ENCODE measurements around the gene MAP3K4. TPM values are rescaled to one million over a fixed set of nuclear protein-coding genes. Genes with fewer than 3 reads are reported as not detected.

MAP3K4 gene
- total RNA-seq, 1 experiment from 2014 or later: 54.3 TPM

DNA sequence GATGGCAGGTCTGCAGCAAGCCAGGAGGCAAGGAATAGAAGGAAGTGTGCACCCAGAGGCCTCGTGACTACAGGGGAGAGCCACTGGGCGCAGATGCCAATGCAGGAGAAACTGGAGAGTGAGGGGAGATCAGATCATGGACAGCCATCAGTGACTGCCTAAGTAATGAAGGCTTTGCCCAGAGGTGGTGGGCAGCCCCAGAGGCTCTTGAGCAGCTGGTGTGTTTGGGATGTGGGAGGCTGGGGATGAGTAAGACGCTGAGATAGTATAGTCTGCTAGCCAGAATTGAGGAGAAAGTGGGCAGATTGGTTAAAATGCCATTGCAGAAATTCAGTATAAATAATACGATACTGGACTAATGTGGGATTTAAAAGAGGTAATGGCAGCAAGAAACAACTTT, 111.9 kb downstream of the MAP3K4 start:
- Histone ChIP-seq H4K5ac (ENCODE audit: insufficient read length, low read depth, low read length) (no peak overlapping the region), H3T11ph (ENCODE audit: low read length) (no peak overlapping the region), H3K27ac (ENCODE audit: insufficient read length, low read depth, low read length) (no peak overlapping the region), H3K56ac (ENCODE audit: insufficient read length, low read depth, low read length) (no peak overlapping the region), H2BK20ac (ENCODE audit: low read depth, low read length, poor library complexity, severe bottlenecking) (no peak overlapping the region), H2BK15ac (ENCODE audit: low read depth, low read length) (no peak overlapping the region), H4K20me1 (ENCODE audit: control insufficient read depth, insufficient read depth, insufficient read length) (no peaks in the 10 kb centered on the region), H2AFZ (ENCODE audit: low read length) (no peak overlapping the region), H4K91ac (ENCODE audit: insufficient read length, low read depth, low read length) (no peak overlapping the region), H3K4me1 (ENCODE audit: insufficient read depth, low read length) (no peaks in the 10 kb centered on the region), H3K4me2 (ENCODE audit: insufficient read depth, insufficient read length, low read length) (no peak overlapping the region), H3K9me3 (ENCODE audit: control insufficient read depth, low read depth, low read length) (no peaks in the 10 kb centered on the region), H3K14ac (ENCODE audit: insufficient read depth, low read length) (no peak overlapping the region; the same call in 1 of the 2 replicates), H3K27me3 (ENCODE audit: insufficient read depth, low read length) (no peaks in the 10 kb centered on the region), H2BK120ac (ENCODE audit: low read depth, low read length, poor library complexity, severe bottlenecking) (no peak overlapping the region), H3K4ac (ENCODE audit: low read depth, low read length) (no peak overlapping the region), H3K18ac (ENCODE audit: insufficient read length, low read depth, low read length) (no peak overlapping the region), H3K23me2 (ENCODE audit: insufficient read length, low read depth, low read length, poor library complexity, severe bottlenecking) (no peaks in the 10 kb centered on the region), H4K8ac (replicated peaks; ENCODE audit: insufficient read length, low read depth, low read length) (no peak overlapping the region), H3K23ac (ENCODE audit: insufficient read length, low read depth, low read length) (no peak overlapping the region), H2BK12ac (ENCODE audit: insufficient read length, low read depth, low read length) (no peak overlapping the region), H3K79me2 (ENCODE audit: insufficient read depth, low read length) (no peaks in the 10 kb centered on the region), H3K9ac (ENCODE audit: extremely low read depth, insufficient read length, low read length) (no peak overlapping the region), H2AK5ac (ENCODE audit: insufficient read length, low read length) (no peak overlapping the region), H2BK5ac (ENCODE audit: insufficient read length, low read length) (no peak overlapping the region), H3K79me1 (ENCODE audit: insufficient read depth, low read depth, low read length, poor library complexity, severe bottlenecking) (no peaks in the 10 kb centered on the region)
- H3K27me3 Mint-ChIP-seq (ENCODE audit: low read depth): no peaks in the 10 kb centered on the region
- H3K36me3 Mint-ChIP-seq (ENCODE audit: insufficient read depth in 1 of 3, low read depth in 3 of 3): peaks cover 17 to 71% (median 51%) of the 10 kb centered on the region in 3 experiments
- TF ChIP-seq, protein P1, sequence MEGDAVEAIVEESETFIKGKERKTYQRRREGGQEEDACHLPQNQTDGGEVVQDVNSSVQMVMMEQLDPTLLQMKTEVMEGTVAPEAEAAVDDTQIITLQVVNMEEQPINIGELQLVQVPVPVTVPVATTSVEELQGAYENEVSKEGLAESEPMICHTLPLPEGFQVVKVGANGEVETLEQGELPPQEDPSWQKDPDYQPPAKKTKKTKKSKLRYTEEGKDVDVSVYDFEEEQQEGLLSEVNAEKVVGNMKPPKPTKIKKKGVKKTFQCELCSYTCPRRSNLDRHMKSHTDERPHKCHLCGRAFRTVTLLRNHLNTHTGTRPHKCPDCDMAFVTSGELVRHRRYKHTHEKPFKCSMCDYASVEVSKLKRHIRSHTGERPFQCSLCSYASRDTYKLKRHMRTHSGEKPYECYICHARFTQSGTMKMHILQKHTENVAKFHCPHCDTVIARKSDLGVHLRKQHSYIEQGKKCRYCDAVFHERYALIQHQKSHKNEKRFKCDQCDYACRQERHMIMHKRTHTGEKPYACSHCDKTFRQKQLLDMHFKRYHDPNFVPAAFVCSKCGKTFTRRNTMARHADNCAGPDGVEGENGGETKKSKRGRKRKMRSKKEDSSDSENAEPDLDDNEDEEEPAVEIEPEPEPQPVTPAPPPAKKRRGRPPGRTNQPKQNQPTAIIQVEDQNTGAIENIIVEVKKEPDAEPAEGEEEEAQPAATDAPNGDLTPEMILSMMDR (conservative IDR thresholded peaks at IDR 0.05): no peak
- no peak for DNase-seq
- no peak overlapping the region for H3K4me3 Mint-ChIP-seq
- H3K9me3 Mint-ChIP-seq: no peaks in the 10 kb centered on the region
- peak overlapping the region in 2 of 3 experiments; percentile 22 to 69; a peak in 3 of 7 replicates for H3K27ac Mint-ChIP-seq
- WGBS (ENCODE audit: extremely low coverage, insufficient read length, low lambda C conversion rate): no CpG with 5 or more reads among the region's 4 CpGs
- H3K4me1 Mint-ChIP-seq: no peaks in the 10 kb centered on the region
